T-helper 9 cell (primary cell): Measurements from ENCODE around the gene SEC22A.

Experiments
- DNase-seq: peaks from one replicate; pipeline ENCODE4 v3.0.0-alpha.2; 2020

Gene SEC22A

GRCh38 chr3:123267821-123268220, 66.1 kb downstream of the SEC22A start:
- no peak for DNase-seq

GRCh38 chr3:123270818-123271217, 69.1 kb downstream of the SEC22A start:
- no peak for DNase-seq

GRCh38 chr3:123271466-123272159, 69.9 kb downstream of the SEC22A start:
- no peak for DNase-seq

GRCh38 chr3:123272547-123272946, 70.8 kb downstream of the SEC22A start:
- DNase-seq = no peak

DNA sequence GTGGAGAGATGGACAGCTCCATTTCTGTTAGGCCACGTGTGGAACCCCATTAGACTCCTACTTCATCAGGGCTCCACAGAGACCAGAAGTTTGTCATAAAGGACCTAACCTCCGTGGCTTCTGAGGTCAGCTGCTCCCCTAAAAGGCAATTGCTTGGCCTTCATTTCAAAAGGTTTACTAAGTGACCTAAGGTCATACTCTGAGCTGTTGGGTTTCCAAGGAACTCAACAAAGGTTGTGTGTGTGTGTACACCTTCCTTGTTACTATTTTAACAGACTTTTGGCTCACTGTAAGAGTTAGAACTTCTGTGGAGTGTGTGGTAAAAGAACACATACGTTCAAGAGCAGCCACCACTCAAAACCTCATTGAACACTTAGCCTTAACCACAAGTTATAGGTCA, 73.9 kb downstream of the SEC22A start:
- no peak for DNase-seq

DNA sequence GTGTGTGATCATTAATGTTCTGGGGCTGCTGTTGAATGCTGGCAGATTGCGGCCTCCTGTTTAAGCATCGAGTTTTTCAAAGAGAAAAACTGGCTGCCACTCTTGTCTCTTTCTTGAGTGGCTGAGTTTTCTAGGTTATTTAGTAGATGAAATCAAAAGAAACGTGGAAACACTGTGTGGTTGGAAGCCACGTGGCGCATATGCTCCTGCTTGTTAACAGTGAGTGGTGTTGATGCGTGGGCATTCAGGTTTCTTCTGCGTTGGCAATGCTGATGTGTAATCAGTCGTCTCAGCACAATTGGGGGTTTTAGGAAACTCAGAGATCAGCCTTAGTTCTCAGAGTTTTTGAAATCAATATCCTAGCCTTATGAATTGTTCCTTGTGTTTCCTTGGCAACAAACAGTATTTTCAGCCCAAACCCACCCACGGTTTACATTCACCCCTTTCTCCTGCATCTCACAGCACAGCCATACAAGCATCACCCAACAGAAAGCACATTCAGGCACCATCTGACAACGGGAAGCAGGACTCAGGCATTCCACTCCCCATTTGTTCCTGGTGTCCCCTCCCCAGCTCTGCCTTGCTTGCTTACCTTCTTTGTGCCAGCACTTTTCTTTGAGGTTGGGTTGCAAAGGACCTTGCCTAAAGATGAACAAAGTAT, 74.7 kb downstream of the SEC22A start:
- DNase-seq = no peak

- no peak for DNase-seq
Measured at GRCh38 chr3:123277106-123277505, 75.4 kb downstream of the SEC22A start.

DNA sequence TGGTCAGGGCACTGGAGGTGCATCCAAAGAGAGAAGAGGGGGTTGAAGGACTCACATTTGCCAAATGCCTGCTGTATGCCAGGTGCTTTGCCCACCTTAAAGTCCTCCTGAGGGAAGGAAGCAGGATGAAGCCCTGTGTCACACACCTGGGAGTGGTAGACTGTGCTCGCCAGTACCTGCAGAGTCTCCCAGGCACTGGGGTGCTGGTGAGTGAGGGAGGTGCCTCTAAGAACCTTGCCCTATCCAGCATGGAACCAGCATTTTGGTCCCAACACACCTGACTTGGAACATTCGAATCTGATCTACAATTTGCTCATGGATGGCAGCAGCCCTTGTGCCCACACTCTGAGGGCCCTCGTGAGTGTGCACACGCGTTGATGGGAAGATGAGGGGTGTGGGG, 76.7 kb downstream of the SEC22A start:
- DNase-seq = no peak

DNA sequence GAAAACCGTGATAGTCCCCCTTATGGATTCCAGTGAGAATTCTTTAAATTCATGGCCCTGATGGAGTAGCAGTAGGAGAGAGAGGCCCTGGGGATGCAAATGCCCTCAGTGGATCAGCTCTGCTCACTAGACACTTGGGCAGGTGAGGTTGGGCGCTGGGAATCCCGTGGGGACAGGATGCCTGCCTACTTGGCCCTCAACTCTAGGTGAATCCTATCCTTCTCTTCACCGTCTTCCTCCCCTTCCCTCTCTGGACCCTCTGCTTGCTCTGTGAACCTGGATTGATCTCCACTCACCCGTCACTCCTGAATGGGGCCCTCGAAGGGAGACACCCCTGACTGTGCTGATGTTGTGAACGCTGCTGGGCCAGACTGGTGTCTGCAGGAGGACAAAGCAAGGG, 77.4 kb downstream of the SEC22A start:
- DNase-seq = no peak

- DNase-seq = no peak
Measured at GRCh38 chr3:123281406-123281805, 79.7 kb downstream of the SEC22A start.

GRCh38 chr3:123281929-123282328, 80.2 kb downstream of the SEC22A start:
- DNase-seq = no peak

- no peak for DNase-seq
Measured at GRCh38 chr3:123282461-123282860, 80.7 kb downstream of the SEC22A start.

- no peak for DNase-seq
Measured at GRCh38 chr3:123283074-123283473, 81.3 kb downstream of the SEC22A start.

GRCh38 chr3:123283657-123284398, 82.1 kb downstream of the SEC22A start:
- DNase-seq = no peak

DNA sequence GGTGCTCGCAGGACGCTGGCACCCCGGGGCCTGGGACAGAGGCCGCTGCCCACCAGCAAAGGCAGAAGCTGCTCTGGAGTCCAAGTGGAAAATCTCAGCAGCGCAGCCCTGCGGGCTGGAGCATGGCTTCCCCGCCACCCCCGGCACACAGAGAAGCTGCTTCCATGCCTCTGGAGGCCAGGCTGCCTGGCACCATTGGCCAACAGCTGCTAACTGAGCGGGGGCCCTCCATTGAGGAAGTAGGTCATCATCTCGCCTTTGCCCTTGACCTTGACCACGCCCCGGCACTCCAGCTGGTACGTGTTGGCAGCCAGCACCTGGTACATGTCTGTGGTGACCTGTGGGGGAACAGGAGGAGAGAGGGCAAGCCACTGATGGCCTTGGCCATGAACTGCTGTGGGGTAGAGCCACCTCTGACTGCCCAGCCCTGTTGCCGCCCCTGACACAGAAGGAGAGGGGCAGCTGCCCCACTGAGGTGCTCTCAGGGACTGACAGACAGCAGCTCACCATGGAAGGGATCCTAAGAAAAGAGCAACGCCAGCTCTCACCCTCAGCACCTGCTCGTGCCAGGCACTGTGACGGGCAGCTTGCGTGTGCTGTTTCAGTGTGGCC, 82.8 kb downstream of the SEC22A start:
- no peak for DNase-seq

DNA sequence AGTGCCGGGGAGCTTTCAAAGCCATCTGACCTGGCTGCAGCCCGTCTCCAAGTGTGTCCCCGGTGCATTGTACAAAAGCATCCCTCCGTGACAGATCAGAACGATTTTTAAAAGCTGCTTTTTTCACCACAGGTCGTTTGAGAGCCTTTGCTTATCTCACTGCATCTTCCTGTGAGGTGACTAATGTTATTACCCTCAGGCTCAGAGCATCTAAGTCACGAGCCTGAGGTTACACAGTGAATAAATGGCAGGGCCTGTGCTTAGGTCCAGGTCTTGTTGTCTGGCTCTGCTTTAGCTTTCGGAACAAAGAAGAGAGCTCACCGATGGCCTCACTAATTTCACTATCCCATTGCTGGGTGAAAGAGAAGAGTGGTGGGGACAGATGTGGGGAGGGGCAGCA, 83.3 kb downstream of the SEC22A start:
- DNase-seq = no peak

- no peak for DNase-seq
Measured at GRCh38 chr3:123285479-123285878, 83.7 kb downstream of the SEC22A start.

DNA sequence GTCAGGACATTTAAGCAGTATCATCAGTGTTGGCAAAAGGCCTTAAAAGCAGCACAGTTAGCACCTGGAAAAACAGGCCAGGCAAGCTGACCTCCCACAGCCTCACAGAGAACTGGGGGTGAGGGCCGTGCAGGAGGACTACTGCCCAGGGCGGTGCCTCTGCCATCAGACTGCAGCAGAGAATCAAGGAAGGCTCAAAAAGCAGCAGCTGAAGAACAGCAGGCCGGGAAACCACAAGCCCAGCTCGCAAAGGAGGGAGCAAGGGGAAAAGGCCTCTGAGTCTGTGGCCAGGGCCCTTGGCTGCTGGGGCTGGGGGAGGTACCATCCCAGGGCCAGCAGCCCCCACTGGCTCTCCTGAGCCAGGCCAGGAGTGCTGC, 84.2 kb downstream of the SEC22A start:
- DNase-seq = no peak

- no peak for DNase-seq
Measured at GRCh38 chr3:123286308-123287023, 84.7 kb downstream of the SEC22A start.

DNA sequence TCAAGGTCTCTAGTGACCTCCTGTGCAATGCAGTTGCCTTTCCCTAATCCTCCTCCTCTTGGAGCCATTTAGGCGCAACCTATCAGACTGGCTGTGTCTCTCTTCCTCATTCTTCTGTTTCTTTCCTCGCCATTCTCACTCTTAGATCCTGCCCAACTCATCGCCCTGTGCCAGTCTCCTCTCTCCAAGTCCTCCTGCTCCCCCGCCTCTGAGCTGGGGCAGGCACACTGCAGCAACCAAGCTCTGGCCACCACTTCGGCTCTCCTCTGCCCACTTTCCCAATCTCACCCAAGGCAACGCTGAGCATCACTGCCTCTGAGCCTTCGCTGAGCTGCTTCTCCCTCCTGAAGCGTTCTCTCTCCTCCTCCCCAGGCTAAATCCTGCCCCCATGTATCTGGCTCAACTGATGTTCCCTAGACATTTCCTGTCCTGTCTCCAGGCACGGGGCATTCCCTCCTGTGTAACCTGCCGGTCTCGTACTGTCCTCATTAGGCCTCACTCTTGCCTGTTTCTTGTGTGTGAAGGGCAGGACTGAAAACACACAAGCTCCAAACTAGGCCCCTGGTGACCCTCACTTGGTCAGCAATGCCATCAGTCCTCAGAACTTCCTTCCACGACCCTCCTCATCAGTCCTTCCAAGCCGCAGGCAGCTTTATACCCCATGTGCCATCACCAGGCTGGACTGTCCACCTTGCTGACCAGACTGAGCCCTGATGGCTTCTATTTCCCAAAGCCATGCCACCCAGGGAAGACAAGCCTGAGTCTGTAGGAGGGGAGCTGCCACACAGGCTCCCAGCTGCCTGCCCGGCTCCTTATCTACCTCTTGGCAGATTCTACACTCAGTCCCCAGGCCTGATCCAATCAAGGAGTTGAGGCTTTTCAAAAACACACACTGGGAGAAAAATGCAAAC, 85.6 kb downstream of the SEC22A start:
- DNase-seq = no peak

DNA sequence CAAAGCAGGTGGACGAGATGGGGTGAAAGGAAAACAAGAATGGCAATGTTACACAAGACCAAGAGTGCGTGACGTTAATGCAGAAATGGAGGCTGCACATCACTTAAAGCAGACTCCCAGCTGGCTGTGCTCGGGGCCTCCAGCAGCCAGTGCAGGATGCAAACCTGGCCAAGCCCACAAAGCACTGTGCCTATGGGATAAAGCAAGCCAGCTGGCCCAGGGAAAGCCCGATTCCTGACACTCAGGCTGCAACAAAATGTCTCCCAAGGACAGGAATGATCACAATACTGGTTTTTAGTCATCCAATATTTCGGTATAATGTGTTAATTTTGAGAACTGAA, 86.2 kb downstream of the SEC22A start:
- no peak for DNase-seq
